HG02981 (cell line): ENCODE measurements around the gene LRP1B.
A peak's percentile ranks its signal among the peaks of the same experiment; 100 is the strongest.

ENCODE experiments used
- ATAC-seq: cut with Tn5 transposase; IDR thresholded peaks from one replicate; pipeline ENCODE4 v1.9.1; 2021; ENCODE audit warnings: mild to moderate bottlenecking, moderate library complexity; ENCODE audit not compliant: unreplicated experiment

The LRP1B gene

DNA sequence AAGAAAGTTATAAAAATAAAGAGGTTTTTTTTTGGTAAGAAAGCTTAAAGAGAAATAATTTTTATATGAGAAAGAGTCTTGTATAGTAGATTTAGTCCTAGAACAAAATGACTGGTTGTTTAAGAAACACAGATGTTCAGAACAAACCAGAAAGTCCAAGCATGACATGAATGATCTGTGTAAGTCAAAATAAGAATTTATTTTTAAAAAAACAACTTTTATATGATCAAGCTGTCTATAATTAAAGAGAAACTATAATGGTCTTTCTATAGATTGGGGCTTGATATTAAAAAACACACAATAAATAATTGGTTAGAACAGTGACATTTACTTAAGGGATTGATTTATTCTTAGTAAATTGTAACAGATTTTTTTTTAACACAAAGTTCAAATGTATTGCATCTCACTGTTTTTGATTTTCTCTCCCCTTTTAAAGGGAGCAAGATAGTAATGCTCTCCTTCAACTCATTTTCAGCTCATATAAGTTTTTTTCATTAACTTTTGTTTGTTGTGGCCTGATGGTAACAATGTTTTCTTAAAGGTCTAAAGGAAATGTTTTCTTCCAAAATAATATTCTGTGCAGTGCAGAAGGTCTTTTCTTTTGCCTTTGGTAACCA is 1256.8 kb downstream of the LRP1B start:
- ATAC-seq, result no peak

DNA sequence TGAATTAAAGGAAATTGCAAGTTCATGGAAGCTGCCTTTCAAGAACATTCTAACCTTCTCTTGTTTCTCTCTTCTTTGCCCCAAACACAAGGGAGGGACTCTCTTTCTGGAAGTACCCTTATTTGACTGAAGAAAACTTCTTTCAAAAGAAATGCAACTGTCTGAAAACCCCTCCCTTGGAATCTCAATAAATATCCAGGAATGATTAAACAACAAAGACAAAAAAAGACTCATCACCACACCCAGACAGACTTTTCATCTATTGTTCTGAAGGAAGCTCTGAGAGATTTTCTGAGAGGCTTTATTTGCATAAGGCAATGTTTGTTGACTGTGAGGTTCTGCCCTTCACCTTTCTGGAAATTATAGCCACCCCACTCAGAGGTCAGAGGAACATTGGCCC is 1260.9 kb downstream of the LRP1B start:
- ATAC-seq, result no peak

DNA sequence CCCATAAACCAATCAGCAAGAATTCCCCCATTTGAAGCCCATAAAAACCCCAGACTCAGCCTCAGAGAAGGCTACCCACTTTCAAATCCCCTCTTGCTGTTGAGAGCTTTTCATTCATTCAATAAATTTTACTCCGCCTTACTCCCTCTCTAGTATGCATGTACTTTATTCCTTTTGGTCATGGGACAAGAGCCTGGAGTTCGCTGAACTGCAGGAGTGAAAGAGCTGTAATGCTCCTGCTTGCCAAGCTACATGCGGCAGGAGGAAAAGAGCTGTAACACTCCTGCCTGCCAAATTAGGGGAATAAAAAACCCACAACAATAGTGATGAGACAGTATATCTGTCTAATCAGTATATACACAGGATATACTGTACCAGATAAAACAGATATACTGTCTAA is 1261.7 kb downstream of the LRP1B start:
- no peak for ATAC-seq

DNA sequence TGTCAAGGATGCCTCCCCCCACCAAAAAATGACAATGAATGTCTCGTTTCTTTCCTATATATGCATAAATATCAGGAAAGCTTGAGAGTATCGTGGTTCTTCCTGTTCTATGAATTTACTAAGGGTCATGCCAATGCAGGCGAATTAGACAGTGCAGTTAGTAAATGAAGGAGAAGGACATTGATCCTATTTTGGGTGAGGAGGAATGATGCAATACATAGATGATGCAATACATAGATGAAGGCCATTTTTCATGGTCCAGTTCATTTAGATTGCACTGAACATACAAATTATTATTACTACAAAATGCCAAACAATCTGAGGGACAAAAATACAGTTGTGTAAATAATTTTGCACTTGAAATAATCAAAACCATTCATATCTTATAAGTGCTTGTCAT is 1265.0 kb downstream of the LRP1B start:
- ATAC-seq, result no peak

DNA sequence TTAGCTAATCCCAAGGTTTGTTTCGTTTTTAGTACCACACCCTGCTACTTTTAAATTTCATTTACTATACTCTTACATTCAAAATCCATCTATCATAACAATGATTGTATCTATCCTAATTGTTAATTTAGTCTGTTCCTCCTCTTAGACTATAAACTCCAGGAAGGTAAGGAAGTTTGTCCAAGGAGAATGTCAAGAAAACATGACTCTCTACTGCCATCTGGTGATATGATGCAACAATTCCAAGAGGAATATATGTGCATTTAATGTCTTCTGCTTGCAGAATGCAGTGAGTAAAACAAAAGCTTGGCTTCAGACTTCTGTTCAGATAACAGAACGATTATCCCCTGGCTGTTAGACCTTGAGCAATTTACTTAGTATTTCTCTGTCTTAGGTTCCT is 1267.1 kb downstream of the LRP1B start:
- ATAC-seq, result peak; percentile 73

DNA sequence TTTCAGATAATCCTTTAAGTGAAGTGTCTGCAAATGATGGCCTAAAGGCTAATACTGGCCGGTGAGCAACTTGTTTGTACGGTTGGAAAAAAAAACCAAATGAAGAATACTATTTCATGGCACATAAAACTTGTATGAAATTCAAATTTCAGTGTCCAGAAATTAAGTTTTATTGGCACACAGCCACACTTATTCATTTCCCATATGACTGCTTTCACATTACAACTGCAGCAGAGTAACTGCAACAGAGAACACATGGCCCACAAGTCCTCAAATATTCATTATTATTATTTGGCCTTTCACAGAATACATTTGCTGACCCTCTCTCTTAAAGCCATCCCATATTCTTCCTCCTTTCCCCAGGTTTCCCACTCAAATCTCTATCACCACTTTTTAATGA is 1268.6 kb downstream of the LRP1B start:
- no peak for ATAC-seq

DNA sequence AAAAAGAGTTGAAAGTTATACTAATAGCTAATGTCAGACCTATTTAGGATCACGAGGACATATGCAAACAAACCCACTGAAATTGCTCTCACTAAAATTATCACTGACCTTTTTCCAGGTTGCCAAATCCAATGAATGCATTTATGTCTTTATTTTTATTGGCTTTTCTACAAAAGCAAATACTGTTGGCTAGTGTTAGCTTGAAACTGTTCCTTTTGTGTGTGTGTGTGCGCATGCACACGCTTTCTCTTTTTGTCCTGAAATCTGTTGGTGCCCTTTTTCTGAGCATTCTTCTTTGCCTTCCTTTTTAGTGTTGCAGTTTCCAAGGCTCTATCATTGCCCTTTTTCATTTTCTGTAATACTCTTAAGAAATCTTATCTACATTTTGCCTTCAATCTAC is 1269.2 kb downstream of the LRP1B start:
- ATAC-seq, result no peak

DNA sequence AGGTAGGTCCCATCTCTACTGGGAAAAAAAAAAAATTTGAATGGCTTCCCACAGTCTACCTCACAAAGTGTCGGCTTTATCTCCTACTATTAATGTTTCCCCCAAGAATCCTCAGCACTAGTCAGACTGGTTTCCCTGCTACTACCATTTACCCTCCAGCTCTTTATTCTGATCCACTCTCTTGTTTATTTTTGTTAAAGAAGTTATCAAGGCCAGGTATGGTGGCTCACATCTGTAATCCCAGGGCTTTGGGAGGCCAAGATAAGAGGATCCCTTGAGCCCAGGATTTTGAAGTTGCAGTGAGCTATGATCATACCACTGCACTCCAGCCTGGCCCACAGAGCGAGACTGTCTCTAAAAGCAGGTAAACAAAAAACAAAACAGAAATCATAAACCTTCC is 1275.3 kb downstream of the LRP1B start:
- no peak for ATAC-seq

DNA sequence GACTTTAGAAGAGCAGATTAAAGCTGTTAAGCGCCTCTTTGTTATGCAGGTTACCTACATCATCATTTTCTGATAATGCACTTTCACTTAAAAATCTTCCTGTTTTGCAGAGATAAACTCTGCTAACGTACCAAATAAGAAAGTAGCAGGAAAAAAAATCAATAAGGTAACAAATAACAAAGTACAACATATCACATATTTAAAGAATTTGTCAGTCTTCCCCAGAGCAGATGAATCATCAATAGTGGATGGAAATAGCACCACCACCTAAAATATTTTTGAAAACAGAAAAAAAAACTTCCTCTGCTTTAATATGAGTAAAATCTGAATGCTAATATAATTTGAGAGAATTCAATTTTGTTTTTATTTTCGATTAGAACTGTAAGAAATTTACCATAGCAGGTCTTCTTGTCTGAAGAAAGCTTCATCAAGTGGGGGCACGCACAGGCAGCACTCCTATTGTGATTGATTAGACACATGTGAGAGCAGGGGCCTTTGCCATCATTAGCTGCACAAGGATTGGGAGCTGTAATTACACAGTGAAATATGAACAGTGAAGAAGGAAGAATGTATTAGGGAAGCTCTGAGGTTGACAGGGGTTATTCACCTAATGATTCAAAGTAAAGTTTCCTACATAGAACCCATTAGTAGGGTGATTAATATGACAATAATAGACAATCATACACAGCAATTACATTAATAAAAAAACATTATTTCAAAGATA is 1279.4 kb downstream of the LRP1B start:
- no peak for ATAC-seq

DNA sequence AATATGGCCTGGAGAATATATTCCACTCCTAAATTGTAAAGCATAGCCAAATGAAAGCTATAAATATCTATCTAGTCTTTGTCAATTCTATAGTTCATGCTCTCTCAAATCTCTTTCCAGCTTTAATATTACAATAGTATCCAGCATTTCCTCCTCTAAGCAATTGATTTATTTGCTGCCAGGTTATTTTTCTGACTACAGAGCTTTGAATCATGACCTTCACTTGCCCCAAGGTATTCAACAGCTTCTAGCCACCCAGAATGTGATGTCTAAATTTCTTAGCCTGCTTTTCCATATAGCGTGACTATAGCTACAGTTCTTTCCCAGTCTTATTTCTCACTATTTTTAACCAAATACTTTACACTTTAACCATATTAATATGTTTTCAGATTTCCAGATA is 1287.6 kb downstream of the LRP1B start:
- no peak for ATAC-seq

DNA sequence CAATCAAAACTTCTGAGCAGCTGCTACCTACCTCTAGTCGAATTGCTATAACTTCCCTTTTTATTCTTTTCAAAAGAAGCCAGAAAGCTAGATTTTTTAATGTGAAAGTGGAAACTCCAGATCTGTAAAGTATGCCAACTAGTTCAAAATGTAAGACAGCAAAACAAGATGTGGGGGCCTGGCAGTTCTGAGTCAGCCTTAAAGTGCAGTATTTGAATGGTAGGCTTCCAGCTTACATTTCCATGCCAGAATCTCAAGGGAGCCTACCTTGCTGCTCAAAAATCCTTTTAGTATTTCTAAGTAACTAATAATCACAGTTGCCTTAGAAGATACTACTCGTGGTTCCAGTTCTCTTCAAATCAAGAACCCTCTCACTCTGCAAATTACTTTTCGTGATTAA is 1288.7 kb downstream of the LRP1B start:
- no peak for ATAC-seq

DNA sequence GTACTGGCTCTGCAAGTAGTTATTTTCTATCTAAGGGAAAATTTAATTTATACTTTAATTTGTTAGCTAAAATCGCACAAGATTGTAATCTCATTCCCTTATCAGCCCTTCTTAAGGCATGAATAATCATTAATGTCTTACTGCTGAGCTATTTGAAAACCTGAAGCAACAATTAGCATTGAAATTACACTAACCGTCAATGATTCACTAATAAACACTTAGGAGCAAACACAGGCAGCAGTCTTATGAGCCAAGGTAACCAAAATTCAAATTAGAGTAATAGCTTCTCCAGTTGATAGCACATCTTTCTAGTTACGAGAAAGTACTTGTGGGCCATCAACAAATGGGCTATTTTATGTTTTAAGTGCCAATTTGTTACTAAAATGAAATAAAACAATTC is 1289.7 kb downstream of the LRP1B start:
- no peak for ATAC-seq

DNA sequence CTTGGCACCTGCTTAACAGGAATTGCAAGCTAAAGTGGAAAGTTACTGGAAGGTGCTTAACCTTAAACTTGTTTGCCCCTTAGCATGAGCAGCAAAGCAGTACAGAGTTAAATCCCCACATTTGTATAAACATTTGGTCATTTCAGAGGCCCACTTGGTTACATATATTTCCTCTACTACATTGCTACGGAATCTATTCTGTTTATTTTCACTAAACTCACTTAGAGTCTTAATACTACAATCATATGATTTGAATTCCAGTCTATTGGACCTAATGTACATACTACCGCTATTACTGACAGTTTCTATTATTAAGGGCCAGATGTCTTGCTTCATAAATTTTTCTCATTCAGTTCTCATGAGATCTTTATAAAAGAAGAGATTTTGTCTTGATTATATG is 1294.0 kb downstream of the LRP1B start:
- no peak for ATAC-seq

DNA sequence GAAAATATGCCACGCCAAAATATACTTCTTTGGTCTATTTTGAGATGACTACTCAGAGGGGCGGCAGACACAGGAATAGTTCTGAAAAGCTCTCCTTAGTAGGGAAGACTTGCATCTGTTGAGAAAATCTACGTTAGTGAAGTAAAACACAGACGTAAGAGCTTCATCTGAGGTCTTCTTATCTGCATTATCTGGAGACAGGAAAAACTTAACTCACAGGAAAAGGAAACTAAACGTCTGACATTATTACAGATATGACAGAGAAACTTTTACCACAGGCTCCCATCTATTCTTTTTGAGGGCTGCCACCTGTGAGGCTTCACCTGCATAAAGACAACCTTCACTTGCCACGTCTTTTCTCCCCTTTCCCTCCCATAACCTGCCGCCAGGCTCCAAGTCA is 1295.7 kb downstream of the LRP1B start:
- ATAC-seq, result no peak

DNA sequence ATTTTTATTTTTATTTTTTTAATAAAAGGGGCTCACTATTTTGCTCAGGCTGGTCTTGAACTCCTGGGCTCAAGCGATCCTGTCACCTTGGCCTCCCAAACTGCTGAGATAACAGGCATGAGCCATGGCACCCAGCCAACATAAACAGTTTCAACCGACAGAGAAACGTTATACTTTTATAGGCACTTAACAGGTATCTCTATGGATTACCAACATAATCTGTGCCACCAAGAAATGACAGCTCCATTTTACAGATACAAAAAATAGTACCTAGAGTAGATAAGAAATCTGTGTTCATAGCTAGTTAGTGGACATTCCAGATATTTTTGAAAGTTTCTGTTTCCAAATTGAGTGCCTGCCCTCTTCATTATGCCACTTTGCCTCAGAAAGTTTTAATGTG is 1316.7 kb downstream of the LRP1B start:
- no peak for ATAC-seq

DNA sequence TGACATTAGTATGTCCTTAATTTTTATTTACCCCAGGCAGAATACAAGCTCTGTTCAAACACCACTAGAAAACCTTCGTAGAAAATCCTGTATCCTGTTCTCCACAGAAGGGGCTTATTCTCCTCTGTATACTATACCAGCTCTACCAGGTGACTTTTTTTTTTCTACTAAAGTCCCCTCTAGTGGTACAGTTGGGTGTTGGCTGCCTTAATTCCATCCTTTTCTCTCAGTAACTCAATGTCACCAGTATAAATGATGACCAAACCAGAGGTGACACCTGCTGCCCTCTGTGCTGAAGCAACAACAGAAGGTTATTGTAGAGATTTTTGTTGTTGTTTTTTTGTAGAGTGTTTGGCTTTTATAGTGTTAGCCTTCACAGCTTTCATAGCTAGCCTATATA is 1322.0 kb downstream of the LRP1B start:
- ATAC-seq, result peak; percentile 76

DNA sequence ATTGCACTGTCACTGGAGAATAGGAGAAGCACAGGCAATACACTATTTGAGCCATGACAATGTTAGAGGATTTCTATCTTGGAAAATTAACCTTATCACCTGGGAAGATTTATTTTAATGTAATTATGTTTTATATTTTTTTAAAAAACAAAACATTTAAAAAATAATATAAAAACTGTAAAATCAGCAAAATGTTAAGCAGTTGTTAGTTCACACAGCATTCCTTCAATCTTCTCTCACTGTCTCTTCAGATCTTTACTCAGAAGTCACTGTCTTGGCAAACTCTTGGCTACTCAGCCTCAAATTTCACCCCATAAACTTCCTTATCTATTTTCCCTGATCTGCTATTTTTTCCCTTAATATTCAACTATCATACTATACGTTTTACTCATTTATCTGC is 1322.6 kb downstream of the LRP1B start:
- ATAC-seq, result no peak

DNA sequence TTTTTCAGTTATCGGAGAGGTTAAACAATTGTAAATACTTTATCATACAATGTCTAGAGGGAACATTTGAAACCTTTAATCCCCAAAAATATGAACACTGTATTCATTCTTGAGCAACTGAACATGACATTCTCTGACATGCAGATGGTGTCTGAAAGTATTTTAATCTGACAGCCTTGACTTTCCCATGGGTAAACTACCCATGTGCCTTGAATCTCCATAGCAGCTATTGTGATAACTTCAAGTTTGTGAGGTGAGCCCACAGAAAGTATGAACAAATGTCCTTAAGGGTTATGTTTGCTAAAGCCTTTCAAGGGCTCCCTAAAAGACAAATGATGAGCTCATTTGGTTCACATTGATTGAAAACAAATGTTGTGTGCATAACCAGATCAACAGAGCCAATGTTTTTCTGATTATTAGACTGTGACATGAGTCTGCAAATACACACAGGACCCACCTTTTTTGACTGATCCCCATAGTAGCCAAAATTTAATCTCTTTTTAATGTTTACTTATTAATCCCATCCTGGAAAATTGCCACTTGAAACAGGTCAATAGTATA is 1326.0 kb downstream of the LRP1B start:
- no peak for ATAC-seq

DNA sequence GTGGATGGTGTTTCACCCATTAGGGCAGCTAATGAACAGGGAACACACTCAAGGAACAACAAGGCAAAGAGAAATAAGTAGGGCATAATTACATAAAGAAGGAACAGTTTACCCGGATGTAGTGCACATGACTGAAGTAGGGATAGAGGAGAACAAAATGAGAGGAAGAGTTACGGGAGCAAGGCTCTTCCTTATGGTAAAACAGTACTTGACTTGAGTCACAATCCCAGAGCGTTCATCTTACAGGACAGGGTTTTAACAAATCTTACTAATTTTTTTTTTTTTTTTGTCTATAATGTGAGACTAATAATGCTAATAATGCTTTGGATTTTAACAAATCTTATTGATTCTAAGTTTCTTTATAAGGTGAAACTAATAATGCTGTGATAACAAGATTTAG is 1329.5 kb downstream of the LRP1B start:
- ATAC-seq, result no peak

DNA sequence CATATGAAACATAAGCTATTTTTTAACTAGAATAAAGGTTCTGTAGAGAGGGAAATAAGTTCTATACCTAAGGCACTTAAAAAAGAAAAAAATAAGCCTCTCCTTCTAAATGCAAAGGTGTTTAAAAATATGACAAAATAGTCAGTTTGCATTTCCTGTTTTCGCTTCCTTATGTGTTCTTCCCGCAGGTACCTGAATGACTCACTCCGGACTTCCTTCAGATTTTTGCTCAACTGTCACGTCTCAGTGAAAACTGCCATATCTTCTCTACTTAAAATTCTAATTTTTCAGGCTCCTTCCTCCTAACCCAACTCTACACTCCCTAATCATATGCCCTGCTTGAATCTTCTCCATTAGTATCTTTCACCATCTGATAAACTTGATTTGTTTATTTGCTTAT is 1333.1 kb downstream of the LRP1B start:
- ATAC-seq, result peak; percentile 82

DNA sequence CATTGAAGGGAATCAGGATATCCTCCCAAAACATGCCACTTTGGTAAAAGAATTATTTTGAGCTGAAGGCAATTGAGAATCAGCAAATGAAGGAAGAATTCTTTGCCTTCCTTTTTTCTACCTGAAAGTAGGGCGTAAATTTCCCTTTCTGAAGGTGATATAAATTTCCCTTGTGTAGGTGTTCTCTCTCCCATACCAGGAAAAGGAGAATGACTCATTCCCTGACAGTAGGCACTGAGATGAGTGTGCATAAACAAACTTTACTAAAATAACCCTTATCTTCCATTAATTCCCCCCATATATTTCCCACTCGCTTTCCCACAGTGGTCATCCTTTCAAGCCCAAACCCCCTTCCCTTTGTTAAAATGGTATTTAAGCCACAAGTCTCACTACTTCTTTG is 1339.0 kb downstream of the LRP1B start:
- no peak for ATAC-seq

DNA sequence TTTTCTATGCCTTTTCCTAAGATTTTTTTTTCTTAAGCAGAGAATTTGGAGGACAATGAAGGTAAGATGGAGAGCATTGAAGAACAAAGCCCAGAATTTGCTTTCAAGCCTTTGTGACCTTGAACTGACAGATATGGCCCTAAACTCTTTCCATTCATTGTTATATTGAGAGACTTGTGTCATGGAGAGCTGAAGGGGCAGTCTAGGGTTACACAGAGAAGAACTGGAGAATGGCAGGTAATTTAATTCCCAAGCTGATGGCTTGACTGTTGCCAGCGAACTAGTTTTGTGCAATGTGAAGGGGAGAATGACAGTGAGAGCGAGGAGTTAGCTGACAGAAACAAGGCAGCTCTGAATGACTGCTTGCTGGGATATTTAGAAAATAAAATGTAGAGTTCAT is 1344.2 kb downstream of the LRP1B start:
- ATAC-seq, result no peak

DNA sequence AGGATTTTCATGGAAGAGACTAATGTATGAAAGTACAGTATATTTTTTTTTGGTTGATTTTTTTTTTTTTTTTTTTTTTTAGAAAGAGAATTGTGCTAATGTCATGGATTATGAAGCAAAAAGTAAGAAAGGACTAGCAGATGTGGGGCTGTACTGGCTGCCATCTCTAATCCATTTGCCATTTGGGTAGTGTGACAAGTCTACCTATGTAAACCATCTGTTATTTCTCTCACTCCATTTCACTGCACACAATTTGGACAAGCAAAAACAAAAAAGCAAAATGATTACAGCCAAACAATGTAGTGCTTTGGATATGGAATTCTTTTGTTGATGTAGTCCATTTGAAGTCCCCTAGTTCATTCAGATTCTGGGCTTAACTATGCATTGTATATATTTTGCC is 1355.4 kb downstream of the LRP1B start:
- no peak for ATAC-seq
